HG03139 (cell line): ENCODE results near the gene KCNQ2.

Source experiments
- ATAC-seq: cut with Tn5 transposase; IDR thresholded peaks from one replicate; pipeline ENCODE4 v1.9.1; 2021; ENCODE audit not compliant: unreplicated experiment

Gene KCNQ2

GRCh38 chr20:63371291-63371865 lies 101.1 kb downstream of the KCNQ2 start:
- no peak for ATAC-seq

DNA sequence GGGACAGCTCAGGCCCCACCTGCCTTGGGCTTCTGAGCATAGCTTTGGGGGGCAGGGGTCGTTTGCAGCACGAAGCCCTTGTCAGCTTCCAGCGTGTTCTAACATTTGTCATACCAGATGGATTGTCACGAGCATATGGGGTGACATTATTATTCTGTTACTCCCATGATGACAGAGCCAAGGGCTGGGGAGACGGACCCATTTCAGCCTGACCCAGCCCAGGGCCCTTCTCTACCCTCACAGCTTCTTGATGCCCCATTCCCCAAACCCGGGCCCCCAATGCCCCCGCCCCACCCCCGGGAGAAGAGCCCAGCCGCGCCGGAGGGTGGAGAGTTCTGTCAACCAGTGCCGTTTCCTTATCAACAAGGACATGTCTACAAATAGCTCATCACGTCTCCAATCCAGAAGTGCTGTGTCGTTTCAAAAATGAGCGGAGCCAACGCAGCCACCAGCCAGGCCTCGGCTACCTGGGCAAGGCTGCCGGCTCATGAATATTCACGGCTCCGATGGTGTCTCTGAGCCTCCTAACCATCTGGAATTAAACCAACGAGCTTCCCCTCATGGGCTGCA lies 101.8 kb downstream of the KCNQ2 start:
- no peak for ATAC-seq

DNA sequence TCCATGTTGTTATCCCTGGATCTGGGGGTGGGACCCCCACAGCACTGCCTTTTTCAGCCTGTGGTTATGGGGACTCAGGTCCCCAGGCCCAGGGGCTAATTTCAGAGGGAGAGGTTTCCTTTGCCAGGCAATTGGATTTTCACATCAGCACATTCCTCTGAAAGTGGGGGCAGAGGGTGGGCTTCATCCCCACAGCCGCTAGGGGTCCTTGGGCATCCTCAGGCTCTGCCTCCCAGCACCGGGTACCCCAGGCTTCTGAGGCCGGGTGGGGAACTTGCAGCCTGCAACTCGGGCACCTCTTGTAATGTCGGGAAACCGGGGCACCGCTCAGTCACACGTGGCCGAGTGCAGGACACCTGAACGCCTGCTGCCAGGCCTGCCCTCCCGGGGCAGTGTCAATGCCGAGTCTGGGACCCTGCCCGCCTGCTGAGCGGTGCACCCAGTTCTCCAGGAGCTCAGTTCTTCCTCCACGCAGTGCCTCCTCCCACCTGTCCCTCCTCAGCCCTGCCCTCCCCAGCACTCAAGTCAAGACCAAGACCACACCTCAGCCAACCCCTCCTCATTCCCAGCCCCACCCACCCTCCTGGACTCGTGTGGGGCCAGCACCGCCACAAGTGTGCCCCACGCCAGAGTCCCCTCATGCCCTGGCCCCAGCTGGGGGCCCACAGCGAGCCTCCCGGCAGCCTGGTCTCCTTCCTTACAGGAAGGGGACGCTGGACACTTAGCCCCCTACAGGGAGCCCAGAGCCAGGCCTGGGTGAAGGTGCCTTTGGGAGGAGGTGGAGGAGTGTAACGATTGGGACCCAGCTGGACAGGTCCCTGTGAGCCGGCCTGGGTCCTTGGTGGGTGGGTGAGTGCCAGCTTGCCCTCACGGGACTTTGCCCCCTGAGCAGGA lies 102.5 kb downstream of the KCNQ2 start:
- ATAC-seq = no peak

DNA sequence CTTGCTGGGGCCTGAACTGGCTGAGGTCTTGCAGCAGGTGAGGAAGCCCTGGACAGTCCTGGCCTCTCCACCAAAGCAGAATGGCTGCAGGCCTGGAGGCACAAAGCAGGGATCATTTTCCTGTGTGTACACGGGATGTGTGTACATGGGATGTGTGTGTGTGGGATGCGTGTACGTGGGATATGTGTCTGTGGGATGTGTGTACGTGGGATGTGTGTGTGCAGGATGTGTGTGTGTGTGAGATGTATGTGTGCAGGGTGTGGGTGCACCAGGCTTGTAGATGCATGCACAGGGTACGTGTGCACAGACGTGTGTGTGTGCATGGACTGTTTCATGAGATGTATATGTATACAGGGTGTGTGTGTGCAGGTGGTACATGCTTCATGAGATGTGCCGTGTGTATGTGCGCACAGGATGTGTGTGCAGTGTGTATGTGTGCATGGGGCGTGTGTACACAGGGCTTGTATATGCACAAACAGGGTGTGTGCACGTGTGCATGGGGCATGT lies 103.4 kb downstream of the KCNQ2 start:
- ATAC-seq = no peak

DNA sequence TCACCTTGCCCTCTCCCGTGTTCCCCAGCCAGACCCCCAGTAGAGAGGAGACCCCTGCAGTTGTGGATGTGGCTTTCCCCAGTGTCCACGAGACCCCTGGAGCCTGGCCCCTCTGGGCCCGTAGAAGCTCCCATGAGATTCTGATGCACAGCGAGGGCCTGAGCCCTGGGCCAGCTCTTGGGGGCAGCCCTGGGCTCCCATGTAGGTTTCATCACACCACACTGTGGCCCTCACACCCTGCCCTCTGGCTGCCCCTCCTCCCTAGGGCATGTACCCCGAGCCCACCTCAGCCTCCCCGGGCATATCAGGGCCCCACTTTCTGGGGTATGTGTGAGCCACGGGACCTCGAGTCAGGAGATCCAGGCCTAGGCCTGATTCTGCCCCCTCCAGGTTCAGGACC lies 104.3 kb downstream of the KCNQ2 start:
- no peak for ATAC-seq

DNA sequence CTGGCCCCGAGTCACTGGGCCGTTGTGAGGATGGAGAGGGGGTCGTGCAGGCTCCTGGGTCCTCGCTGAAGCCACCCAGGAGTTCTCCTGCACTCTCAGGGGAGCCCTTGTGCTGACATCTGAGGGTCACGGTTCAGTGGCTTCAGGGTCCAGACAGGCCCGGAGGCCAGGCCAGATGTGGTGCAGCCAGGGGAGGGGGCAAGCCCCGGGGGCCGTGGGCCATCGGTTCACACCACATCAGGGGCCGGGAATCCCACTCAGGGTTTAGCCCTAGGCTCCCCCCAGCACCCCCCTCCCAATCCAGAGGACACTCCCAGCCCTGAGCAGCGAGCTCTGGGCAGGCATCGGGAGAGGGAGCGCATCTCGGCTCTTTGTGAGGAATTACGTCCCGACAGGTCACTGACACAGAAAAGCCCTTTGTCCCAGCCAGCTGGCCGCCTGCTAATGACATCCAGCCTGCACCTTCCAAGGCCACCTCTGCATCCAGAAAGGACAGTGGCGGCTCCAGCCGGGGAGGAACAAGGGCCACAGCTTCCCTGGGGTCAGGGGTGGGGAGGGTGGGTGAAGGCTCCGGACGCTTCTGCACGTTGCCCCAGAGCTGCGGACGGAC lies 104.9 kb downstream of the KCNQ2 start:
- ATAC-seq = no peak

DNA sequence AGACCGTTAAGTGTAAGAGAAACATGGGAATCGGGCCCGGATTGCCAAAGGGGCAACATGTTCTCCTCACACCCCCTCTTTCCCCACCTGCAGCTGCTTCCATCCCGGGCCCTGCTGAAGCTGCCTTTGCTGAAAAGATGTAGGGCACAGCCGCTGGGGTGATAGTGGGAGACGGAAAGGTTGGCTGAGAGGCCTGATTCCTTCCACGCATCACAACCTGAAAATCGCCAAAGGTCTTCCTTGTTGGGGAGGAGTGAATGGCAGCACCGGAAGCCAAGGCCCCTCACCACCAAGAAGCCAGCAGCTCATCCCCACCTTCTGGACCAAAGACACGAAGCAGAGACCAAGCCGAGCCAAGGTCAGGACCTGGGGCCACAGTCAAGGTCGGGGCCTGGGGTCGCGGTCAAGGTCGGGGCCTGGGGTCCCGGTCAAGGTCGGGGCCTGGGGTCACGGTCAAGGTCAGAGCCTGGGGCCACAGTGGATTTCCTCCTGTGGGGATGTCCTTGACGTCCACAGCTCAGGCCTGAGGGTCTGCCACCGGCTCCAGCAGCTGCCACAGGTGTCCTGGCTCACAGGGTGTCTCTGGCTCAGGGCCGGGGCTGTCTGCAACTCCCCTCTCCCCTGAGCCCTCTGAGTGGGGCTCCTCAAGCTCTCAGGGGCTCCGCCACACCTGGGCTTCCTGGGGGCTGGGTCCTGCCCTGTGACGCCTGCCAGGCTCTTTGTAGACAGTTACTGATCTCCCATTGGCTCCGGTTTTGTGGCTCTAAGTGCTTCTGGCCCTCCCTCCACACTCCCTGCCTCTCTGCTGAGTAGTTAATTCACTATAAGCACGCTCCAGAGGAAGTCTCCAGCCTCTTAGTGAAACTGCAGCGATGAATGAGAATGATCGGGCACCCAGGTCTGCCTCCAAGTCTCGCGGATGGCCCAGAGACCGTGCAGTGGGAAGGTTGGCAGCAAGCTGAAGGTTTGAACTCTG lies 105.8 kb downstream of the KCNQ2 start:
- ATAC-seq = no peak

DNA sequence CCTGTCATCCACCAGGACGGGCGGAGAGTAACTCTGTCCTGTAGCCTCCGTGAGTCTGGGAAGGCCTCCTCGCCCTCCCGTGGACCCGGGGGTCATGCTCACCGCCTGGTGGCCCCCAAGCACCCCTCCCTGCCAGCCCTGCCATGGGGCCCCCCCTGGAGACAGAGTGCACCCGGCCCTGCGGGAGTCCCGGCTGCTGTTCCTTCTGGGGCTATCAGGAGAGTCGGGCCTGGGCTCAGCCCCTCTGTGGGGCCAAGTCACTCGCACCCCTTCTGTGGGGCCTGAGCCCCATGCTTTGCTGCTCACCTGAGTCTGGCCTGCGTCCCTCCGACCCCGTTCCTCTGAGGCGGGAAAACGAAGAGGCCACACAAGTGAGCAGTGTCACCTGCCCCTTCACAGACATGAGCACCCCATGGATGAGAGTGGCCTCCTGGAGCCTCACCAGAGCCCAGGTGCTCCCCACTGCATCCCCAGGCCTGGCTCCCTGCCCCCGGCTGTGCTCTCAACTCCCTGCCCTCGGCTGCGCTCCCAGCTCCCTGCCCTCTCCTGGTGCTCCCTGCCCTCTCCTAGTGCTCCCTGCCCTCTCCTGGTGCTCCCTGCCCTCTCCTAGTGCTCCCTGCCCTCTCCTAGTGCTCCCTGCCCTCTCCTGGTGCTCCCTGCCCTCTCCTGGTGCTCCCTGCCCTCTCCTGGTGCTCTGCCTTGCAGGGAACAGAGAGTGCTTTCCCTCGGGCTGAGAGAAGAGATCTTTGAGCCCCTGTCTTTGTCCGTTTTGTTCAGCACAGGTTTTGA lies 106.7 kb downstream of the KCNQ2 start:
- no peak for ATAC-seq

DNA sequence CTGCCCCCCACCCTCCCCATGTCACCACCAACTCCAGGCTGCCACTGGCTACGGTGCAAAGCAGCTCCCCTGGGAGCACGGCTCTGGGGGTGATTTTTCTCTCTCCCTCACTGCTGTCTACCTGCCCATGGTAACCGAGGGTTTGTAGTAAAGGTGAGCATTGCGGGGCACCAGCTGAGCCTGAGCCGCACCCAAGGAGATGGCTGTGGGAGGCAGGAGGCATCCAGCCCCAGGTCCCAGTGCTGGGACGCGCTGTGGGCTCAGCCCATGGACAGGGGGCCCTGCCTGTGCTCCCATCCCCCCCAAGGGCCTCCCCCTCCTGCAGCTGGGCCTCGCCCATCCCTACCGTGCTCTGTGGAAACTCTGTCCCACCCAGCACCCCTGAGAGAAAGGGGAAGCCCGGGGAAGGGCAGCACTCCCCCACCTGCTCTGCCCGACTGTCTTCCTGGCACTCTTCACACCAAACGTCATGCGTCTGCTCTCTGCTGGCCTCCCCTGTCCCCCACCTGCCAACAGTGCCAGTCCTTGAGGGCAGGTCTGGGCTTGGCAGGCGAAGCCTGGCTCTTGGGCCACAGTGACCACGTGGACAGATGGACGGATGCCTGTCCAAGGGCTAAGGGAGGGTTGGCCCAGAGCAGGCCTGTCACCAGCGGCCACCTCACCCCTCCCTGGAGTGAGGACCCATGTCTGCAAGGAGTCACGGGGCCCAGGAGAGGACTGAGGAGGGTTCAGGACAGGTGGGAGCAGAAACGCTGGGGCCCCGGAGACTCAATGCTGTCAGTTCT lies 107.5 kb downstream of the KCNQ2 start:
- no peak for ATAC-seq

GRCh38 chr20:63363981-63364561 lies 108.4 kb downstream of the KCNQ2 start:
- ATAC-seq = no peak

DNA sequence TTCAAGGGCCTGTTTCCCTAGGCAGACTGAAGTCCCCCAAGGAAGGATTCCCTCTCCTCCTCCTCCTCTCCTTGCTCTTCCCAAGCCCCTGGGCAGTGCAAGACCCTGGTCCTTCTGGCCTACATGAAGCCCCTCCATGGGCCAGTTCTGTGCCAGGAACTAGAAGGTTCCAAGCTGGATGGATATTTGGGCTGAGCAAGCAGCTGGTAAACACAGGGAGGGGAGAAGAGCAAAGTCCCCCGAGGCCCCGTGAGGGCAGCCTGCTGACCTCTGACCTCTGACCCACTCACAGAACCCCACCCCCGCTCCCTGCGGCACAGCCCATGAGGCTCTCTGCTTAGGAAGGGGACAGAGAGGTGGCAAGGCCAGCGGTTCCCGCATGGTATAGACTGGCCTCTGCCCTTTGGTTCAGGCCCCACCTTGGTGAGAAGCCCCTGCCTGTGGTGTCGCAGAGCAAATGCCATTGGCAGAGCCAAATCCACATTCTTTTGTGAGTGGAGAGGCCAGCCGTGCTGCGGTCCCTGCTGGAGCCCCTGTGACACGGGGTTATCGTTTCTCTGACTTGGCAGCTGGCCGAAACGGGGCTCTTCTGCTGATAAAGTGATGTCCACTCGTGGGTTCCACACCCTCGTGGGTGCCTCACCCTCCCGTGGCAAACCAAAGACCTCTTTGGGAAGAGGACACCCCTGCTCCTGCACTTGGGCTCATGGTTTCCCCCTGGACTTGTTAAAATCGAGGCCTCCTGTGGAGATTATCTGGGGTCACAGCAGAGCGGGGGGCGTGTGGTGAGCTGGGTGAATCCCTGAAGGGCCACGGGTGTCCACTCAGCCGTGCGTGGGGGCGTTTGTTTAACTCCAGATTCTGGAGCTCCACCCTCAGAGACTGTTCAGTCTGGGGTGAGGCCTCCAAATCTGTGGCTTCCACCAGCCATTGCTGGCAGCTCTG lies 109.2 kb downstream of the KCNQ2 start:
- ATAC-seq = no peak

- no peak for ATAC-seq
Measured at GRCh38 chr20:63362436-63363009, 109.9 kb downstream of the KCNQ2 start.

DNA sequence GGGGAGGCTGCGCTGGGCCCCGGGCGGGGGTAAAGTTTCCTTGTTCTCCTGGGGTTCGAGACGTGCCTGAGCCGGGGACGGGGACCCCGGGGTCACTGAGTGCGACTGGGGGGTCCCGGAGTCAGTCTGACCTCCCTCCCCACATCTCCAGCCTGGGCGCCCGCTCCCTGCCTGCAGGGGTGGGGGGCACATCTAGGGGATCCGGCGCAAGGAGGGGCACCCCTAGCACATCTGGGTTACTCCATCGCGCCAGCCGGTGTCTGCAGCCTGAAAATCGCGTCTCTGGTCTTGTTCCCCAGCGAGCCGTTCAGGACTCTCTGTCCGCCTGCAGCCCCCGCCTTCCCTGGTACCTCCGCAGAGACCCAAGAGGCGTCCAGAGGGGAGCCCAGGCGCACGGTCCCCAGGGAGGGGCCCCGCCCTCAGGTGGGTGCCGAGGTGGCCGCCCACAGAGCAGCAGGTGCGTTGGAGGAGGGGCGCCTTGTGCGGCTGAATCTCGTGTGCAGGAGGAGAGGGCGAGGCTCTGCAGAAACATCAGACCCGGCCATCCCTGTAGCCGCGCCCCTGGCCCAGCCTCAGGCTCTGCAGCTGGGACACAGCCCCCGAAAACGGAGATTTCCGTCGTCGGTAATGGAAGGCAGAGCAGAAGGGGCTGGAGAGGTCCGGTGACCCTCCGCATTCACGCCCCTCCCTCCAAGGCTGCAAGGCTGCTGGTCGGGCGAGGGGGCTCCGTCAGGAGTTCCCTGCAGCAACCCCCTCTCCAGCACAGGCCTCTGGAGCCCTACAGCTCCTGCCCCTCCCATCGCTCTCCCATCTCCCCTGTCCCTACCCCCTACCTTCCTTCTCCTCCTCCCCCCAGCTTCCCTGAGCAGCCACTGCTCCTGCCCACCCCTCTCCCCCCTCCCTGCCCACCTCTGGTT lies 110.7 kb downstream of the KCNQ2 start:
- no peak for ATAC-seq

- ATAC-seq = no peak
Measured at GRCh38 chr20:63360850-63361518, 111.5 kb downstream of the KCNQ2 start, which contains the start of gene CHRNA4. CHRNA4 (minus strand) TSS chr20:63361349; CDS start chr20:63361165, 184 bp downstream.
